Measurements from ENCODE around the gene TMSB4Y. TPM values are rescaled to one million over a fixed set of nuclear protein-coding genes. Genes with fewer than 3 reads are reported as not detected.

TMSB4Y gene
- 1.7 TPM in 1 of 2 replicates, not detected in the other for total RNA-seq

GRCh38 chrY:13703568-13703968 is at the start of gene TMSB4Y:
TSS of gene TMSB4Y (plus strand) at chrY:13703899.

Other genes with a start within 250 kb of the TMSB4Y start
- gene UTY, start 223.9 kb upstream of the TMSB4Y start, total RNA-seq: 25.0 TPM in 1 of 2 replicates, not detected in the other

Data from dermis lymphatic vessel endothelial cell (primary cell).